GM18517 (cell line): ENCODE data around the gene RPH3AL.
"Not testable (repeated sequence)": the region's sequence is repeated elsewhere in the genome, so short reads cannot be mapped to it uniquely, and the experiment has no call there.

ENCODE experiments used
- ATAC-seq: cut with Tn5 transposase; IDR thresholded peaks from one replicate; pipeline ENCODE4 v1.9.1; 2021; ENCODE audit warnings: mild to moderate bottlenecking, moderate library complexity; ENCODE audit not compliant: unreplicated experiment

Gene RPH3AL

DNA sequence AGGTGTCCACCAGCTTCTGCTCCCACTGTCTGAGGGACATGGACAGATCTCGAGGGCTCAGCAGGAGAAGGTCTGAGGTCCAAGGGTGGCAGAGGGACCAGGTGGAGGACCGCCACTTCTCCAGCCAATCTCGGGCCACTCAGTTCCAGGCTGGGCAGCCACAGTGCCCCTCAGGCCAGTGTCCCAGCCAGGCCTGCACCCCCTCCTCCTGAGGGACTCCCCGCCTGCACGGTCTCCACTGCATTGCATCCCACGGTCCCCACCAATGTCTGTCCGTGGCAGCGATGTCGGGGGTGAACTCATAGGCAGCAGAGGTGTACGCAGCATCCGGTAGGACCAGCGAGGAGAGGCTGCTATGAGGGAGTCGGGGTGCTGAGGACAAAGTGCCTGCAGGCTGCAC, 107.0 kb downstream of the RPH3AL start:
- no peak for ATAC-seq

DNA sequence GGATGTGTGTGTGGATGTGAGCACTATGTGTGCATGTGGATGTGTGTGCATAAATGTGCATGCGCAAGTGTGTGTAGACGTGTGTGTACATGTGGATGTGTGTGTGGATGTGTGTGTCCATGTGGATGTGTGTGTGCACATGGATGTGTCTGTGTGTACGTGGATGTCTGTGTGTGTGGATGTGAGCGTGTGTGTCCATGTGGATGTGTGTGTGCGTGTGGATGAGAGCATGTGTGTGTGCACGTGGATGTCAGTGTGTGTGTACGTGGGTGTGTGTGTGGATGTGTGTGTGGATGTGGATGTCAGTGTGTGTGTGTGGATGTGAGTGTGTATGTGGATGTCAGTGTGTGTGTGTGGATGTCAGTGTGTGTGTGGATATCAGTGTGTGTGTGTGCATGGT, 107.6 kb downstream of the RPH3AL start:
- no peak for ATAC-seq

DNA sequence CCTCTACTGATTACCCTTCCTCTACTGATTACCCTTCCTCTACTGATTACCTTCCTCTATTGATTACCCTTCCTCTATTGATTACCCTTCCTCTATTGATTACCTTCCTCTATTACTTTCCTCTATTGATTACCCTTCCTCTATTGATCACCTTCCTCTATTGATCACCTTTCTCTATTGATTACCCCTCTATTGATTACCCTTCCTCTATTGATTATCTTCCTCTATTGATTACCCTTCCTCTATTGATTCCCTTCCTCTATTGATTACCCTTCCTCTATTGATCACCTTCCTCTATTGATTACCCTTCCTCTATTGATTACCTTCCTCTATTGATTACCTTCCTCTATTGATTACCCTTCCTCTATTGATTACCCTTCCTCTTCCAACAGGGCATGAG, 108.7 kb downstream of the RPH3AL start:
- not testable (repeated sequence) for ATAC-seq

DNA sequence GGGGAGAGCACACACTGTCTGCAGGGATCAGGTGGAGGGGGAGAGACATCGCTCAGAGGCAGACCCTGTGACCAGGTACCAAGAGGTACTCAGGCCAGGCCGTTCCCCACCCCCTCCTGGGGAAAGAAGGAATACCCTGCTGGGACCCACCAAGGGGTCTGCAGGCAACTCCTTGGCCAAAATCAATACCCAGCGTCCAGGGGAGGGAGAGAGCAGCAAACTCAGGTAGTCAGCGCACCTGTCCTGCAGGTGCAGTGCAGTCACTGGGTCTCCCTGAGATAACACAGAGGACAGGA, 113.7 kb downstream of the RPH3AL start:
- no peak for ATAC-seq

DNA sequence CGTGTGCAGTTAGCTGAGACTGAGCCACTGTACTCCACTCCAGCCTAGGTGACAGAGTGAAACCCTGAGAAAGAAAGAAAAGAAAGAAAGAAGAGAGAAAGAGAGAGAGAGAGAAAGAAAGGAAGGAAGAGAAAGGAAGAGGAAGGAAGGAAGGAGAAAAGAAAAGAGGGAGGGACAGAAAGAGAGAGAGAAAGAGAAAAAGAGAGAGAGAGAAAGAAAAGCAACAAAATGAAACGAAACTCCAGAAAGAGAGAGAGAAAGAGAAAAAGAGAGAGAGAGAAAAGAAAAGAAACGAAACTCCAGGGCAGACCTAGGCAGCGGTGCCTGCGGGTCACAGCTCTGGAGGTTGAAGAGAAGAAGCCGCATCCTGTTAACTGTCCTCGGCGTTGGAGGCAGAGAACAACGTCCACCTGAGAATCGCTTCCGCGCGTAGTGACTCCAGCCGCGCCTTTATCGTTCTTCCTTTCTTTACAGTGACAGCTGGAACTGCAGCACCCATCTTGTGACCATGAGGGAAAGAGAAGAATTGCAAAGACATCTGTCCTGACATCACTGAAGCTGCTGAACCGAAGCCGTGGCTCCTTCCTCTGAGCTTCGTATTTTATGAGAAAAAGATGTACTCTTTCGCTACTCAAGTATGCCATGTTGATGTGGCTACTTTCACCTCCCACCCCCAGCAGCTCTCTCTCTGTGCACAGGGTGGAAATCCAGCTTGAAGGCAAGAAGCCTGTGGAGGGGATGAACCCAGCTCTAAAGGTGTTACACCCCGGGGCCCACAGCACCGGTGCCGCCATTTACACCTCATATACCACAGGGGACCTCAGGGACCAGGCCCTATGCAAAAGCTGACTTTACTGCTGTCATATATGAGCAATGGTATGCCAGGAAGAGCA, 114.3 kb downstream of the RPH3AL start:
- ATAC-seq, result no peak

DNA sequence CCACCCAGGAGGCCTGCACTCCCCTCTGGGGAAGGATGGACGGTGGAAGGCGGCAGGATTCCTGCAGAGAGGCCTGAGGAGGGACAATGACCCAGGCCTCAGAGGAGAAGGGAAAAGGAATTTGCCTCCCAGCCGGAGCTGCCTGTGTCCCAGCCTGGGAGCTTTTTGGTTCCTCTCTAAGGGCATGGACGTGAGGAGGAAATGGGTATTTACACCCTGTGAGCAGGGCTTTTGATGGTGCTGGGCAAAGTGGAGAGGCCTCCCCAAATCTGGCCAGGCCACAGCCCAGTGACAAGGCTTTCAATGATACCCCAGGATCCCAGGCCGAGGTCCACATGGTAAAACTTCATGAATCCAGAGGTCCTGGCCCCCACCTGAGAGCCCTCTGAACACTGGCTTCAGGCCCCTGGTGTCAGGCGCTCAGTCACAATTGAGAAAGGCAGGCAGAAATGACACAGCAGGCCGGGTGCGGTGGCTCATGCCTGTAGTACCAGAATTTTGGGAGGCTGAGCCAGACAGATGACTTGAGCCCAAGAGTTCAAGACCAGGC, 115.1 kb downstream of the RPH3AL start:
- ATAC-seq, result no peak

DNA sequence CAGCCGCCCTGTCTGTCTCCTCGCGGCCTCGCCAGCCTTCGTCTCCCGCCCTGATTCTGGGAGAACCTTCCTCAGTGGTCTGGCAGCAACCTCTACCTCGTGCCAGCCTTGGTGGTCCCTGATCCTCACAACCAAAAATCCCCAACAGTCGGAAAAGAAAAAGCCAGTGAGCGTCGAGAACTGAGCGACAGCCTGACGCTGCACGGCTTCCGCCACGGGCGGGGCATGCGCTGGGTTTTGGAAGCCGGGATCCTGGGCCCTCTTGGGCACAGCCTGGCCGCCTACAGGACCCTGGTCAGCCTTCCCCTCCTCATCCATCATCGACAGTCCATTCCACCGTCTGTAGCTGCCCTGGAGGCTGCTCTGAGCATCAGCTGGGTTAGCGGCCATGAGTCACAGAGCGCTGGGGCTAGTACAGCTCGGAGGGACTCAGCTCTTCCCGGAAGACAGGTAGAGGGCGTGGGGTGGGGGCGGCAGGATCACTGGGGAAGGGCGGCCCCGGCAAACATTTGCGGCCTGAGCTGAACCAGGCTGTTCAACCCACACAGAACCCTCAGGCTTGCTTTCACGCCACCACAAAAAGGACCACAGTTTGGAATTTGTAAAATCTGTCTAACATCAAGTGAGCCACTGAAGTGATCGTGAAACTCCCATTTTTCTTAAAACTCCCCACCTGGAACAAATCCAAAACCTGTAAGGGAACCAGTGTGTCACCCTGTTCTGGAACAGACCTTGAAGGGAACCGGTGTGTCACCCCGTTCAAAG, 115.8 kb downstream of the RPH3AL start:
- ATAC-seq, result no peak

DNA sequence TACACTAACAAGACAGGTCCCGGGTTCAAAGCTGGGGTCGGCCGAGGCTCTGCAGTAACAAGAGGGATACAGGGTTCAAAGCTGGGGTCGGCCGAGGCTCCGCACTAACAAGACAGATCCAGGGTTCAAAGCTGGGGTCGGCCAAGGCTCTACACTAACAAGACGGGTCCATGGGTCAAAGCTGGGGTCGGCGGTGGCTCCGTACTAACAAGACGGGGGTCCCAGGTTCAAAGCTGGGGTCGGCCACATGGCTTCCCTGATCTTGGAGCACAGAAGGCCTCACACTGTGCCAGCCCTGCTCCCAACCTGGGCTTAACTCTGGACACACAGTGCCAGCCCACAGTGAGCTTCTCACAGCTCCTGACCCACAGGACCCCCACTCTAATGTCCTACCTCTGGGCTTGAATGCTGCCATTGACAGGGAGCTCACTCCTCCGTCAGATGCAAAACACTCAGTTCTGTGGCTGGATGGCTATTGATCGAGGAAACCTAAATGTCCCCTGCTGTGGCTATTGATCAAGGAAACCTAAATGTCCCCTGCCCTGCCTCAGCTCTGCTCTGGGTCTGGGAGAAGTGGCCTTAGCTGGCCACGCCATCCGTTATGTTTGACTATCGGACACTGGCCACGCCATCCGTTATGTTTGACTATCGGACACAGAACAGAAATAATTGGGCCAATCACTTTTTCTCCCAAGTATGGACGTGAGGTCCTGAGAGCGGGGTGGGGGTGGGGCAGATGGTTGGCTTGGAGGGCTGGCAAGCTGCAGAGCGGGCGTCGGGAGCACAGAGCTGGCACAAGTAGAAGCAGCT, 116.6 kb downstream of the RPH3AL start:
- no peak for ATAC-seq

DNA sequence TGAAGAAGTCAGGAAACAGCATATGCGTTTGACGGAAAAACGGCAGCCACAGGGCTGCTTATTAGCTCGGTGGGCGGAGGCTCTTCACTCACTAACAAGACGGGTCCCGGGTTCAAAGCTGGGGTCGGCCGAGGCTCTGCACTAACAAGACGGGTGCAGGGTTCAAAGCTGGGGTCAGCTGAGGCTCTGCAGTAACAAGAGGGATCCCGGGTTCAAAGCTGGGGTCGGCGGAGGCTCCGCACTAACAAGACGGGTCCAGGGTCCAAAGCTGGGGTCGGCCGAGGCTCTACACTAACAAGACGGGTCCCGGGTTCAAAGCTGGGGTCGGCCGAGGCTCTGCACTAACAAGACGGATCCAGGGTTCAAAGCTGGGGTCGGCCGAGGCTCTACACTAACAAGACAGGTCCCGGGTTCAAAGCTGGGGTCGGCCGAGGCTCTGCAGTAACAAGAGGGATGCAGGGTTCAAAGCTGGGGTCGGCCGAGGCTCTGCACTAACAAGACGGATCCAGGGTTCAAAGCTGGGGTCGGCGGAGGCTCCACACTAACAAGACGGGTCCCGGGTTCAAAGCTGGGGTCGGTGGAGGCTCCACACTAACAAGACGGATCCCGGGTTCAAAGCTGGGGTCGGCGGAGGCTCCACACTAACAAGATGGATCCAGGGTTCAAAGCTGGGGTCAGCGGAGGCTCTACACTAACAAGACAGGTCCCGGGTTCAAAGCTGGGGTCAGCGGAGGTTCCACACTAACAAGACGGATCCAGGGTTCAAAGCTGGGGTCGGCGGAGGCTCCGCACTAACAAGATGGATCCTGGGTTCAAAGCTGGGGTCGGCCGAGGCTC, 117.4 kb downstream of the RPH3AL start:
- ATAC-seq, result not testable (repeated sequence)

DNA sequence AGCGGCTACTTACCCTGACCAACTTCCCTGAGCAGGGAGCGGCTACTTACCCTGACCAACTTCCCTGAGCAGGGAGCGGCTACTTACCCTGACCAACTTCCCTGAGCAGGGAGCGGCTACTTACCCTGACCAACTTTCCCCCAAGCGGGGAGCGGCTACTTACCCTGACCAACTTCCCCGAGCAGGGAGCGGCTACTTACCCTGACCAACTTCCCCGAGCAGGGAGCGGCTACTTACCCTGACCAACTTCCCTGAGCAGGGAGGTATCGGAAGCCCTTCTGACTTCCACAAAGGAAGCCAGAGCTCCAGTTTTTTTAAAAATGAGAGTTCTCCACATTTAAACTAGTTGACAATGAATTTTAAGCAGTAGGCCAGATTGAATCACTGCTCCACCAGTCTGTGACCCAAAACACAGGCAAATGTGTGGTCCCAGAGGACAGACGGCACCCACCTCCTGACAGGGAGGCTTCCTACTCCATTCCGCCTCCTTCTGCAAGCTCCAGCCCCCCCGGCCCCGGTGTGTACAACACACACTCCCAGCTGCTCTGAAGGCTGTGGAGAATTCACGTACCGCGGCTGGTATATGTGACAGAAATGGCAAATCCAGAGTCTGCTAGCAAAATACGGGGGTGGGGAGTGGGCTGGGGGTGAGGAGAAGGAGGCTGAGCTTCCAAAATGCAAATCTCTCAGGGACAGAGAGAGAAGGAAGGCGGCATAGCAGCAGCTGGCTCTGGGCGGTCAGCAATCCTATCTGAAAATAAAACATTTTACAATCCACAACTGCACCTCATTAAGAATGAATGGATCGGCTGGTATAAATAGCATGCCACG, 118.2 kb downstream of the RPH3AL start:
- ATAC-seq, result not testable (repeated sequence)

DNA sequence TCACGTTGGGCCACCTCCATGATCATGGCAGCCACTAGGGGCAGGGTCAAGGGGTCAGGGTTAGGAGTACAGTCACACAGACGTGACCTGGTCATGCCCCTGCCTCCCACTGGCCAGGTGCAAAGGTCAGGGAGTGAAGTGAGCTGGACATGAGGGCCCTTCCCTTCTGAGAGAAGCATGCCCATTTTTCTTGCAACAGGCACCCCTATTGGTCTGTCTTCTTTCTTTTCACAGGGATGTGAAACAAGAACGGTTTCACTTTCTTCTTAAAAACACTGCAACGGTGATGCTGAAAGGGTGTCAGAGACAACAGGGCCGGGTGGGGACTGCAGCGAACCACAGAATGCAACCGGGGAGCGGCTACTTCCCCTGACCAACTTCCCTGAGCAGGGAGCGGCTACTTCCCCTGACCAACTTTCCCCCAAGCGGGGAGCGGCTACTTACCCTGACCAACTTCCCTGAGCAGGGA, 119.1 kb downstream of the RPH3AL start:
- no peak for ATAC-seq

DNA sequence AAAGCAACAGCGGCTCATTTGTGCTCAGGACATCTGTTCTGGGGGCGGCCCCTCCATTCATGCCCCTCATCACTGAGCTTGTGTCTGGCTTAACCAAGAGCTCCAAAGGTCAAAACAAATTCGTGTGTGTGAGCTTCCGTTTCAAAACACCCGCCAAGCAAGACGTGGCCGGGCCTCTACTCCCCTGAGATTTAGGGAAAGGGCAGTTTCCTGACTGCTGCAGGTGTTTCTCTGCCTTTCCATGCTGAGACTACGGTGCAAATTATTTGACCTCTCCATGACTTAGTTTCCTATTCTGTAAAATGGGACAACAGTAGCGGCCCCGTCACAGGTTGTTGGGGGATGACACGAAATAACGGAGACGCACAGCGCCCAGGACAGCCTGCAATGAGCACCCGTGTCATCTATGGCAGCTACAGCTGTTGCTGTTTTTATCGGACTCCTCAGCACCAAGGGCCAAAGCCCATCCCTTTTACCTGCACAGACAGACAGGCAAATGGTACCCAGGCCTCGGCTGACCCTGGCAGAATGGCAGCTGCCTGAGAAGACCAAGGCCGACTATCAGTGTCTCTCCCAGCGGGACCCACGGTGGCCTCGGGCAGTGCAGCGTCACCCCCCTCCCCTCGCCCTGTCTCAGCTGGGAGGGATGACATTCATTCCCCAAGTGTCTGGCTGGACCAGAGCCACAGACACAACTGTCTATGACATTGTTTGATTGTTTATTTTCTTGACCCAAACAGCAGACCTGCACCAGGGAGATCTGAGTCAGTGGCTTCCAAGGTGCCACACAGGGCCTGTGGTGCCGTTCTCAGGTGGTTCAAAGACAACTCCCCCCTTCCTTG, 120.4 kb downstream of the RPH3AL start:
- no peak for ATAC-seq

DNA sequence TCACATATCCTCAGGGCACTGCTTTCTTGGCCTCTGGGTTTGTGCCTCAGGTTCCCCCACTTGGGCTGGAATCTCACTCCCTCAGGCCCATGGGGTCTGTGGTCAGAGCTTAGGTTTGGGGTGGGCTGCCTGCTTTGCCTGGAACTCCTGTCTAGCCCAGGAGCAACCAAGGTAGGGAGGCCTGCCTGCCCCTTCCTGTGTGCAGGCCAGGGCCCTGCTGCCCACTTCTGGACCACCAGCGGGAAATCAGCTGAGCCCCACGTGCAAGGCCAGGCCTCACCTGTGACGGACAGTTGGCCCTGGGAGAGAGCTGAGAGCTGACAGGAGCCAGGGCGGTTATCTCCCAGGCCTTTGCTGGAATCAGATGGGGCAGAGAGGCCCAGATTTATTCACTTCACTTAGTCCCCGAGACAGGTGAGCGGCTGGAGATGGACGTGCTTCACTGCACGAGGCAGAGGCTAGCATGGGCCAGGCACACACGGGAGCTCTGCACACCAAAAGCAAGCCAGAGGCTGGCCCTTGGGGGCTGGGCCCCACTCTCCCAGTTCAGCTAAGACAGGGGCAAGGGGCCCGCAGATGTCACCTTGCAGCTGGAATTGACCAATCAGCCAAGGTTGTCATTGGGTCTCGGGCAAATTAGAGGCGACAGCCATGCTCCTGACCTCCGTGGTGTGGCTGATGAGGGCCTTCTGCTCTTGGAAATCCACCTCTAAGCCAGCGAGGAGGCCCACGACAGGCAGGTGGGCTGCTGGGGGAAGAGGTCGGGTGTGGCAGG, 121.2 kb downstream of the RPH3AL start:
- ATAC-seq, result no peak

DNA sequence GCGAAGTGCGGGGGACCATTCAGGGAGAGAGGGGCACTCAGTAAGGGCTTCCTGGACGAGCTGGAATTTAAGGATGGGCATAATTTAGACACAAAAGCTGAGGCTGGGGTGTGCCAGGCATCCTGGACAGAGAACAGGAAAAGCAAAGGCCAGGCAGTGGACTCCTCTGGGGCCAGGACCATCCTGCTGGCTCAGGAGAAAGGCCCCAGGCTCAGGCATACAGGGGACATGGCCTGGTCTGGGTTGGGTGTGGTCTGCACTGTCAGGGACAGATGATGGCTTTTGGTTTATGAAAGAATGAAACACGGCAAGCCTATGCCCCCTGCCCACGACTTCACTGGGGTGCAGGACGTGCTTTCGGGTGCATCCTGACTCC, 122.2 kb downstream of the RPH3AL start:
- no peak for ATAC-seq

DNA sequence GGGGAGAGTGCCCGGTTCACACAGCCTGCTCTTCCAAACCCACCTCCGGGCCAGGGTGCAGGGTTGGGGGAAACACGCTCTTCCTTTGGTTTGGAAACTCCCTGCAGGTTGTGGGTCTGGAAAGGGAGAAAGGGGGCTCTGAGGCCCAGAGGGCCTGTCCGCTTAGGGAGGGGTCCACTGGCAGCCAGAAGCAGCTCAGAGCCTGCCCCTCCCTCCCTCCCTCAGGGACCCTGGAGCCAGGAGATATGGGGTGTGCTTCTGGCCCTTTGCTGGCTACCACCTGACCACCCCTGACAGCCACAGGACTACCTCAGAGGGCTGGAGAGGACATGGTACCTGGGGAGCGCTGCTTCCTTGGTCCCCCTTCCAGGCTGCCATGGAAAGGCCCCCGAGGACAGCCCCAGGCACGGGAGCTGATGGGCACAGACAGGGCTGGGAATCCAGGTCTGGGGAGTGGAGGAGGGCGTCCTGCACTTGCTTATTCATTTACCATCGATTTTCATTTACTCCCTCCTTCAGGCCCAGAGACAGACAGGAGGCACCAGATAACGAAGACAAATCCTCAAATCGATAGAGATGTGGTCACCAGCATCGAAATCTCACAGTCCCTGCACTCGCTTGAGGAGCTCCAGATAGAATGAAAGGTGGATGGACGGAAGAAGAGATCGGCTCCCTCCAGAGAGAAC, 122.8 kb downstream of the RPH3AL start:
- ATAC-seq, result no peak

DNA sequence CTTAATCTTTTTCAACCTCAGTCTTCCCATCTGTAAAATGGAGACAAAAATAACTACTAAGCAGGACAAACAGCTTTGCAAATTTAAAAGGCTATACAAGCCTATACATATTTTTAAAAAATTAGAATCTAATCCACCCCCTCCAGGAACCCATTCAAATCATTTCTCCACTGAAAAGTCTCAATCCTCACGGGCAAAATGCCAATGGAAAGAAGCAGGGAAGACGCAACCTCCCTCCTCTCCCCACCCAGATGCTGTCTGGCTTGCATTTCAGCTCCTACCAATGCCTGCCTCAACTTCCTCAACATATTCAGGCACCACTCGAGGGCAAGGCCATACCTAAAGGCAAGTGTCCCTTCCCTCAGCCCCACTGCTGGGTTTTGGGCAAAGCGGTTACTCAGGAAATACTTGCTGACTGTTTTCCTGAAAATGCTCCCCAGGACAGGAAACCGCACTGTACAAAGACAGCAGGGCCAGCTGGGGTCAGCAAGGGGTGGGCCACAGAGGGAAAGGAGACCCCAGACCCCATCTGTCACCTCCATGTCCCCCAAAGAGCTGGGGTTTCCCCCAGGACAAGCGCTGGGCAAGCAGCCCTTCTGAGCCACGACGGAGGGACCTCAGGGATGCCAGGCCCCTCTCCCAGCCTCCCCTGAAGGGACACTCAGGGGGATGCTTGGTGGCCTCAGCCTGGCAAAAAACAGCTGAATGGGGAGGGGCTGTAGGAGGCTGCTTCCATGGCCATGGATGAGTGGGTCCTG, 123.5 kb downstream of the RPH3AL start:
- no peak for ATAC-seq
